ENCODE measurements around the gene MBLAC1. TPM values are rescaled to one million over a fixed set of nuclear protein-coding genes. Genes with fewer than 3 reads are reported as not detected.

Gene MBLAC1
- total and polyA plus RNA-seq, 8 donors: 1.1 to 3.7 (median 1.9) TPM

DNA sequence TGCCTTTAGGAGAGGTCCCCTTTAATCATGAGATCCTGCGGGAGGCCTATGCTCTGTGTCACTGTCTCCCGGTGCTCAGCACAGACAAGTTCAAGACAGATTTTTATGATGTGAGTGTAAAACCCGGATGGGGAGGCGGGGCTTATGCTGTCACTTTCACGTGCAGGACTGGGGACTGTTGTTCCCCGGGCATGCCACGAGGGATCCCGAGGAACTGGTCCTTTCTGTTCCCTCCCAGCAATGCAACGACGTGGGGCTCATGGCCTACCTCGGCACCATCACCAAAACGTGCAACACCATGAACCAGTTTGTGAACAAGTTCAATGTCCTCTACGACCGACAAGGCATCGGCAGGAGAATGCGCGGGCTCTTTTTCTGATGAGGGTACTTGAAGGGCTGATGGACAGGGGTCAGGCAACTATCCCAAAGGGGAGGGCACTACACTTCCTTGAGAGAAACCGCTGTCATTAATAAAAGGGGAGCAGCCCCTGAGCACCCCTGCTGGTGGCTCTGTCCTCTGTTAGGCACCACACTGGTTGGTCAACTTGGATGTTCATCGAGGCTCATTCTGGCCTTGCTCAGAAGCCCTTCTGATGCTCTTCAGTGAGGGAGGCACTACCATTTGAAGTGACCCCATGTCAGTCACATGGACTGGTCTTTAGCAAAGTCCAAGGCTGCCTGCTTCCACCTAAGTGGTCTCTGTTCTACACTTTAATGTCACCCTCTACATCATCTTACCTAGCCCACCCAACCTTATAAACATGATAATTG is 35.2 kb upstream of the MBLAC1 start:
- TF ChIP-seq CTCF (IDR thresholded peaks at IDR 0.05): no peak
- H3K27me3 ChIP-seq: no peaks in the 10 kb centered on the region
- no peak overlapping the region for H3K4me3 ChIP-seq
- FAIRE-seq (no peak), DNase-seq (no peak), ATAC-seq (no peak)
- H3K9me3 ChIP-seq: no peaks in the 10 kb centered on the region
- no peak overlapping the region for H3K27ac ChIP-seq
- H3K36me3 ChIP-seq: peaks cover 0 to 50% (median 21%) of the 10 kb centered on the region in 3 donors
- peaks cover 0 to 7% (median 7%) of the 10 kb centered on the region in 3 donors for H3K4me1 ChIP-seq
- WGBS, 2 donors: 68 to 70% methylated on average over 19 of the region's 19 CpGs
- intact Hi-C loops (cut with DNase I): no loop called here

GRCh38 chr7:100093054-100093453 is 33.7 kb upstream of the MBLAC1 start:
- H3K4me3 ChIP-seq: no peak overlapping the region
- 68 to 72% methylated on average over 8 of the region's 8 CpGs for WGBS, 2 donors
- TF ChIP-seq CTCF (IDR thresholded peaks at IDR 0.05): no peak
- H3K9me3 ChIP-seq: no peaks in the 10 kb centered on the region
- DNase-seq (no peak), FAIRE-seq (no peak), ATAC-seq (no peak)
- H3K4me1 ChIP-seq: peaks cover 0 to 7% (median 5%) of the 10 kb centered on the region in 3 donors
- intact Hi-C loops (cut with DNase I): no loop called here
- H3K27ac ChIP-seq: no peak overlapping the region
- peaks cover 4 to 64% (median 36%) of the 10 kb centered on the region in 3 donors for H3K36me3 ChIP-seq
- H3K27me3 ChIP-seq: no peaks in the 10 kb centered on the region

DNA sequence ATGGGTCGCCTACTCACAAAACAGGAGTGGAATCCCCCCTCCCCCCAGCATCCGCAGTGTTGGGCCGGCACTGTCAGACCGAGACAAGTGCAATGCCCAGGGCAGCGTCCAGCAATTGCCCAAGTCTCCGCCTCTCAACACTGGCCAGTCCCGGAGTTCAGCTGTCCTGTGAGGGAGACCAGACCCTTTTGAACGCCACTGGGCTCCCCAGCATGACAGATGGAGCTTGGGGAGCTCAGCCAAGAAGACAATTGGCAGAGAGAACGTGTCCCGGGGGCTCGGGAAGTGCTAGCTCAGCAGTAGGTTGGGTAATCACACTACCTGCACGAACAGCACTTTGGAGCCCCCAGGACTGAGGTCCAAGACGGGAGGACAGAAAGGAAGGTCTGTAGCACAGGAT is 33.3 kb upstream of the MBLAC1 start:
- Histone ChIP-seq H3K4me1 (peaks cover 0 to 7% (median under 1%) of the 10 kb centered on the region in 3 donors), H3K27ac (no peak overlapping the region), H3K27me3 (no peaks in the 10 kb centered on the region), H3K4me3 (no peak overlapping the region), H3K9me3 (no peaks in the 10 kb centered on the region), H3K36me3 (peaks cover 4 to 69% (median 38%) of the 10 kb centered on the region in 3 donors)
- WGBS, 2 donors: 67 to 68% methylated on average over 13 of the region's 13 CpGs
- no peak for ATAC-seq
- no peak for TF ChIP-seq CTCF (IDR thresholded peaks at IDR 0.05)
- intact Hi-C loops (cut with DNase I): no loop called here
- no peak for FAIRE-seq
- no peak for DNase-seq

DNA sequence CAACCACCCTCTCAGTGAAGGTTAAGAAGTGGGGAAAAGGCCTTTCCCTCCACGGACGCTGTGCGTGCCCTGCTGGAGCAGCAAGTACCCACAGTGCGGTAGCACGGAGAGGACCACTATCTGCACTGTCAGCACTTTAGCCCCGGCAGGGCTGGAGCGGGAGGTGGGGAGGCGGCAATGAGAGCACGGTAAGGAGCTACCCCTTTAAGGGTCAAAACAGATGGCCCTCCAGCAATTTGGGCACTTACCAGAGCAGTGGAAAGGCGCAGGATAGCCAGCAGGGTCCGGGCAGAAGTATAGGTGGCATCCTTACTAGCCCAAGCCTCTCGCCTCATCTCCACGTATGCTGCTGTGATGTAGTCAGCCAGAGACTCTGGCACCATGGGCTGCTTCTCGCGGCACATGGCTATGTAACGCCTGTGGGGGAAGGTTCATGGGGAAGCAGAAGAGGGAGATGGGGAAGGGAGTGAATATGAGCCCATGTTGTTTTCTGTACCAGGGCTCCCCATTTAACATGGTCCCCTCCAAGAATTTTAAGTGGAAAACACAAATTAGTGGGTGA is 32.8 kb upstream of the MBLAC1 start:
- intact Hi-C loops (cut with DNase I): no loop called here
- 84 to 87% methylated on average over 16 of the region's 16 CpGs for WGBS, 2 donors
- Histone ChIP-seq H3K9me3 (no peaks in the 10 kb centered on the region), H3K27ac (no peak overlapping the region), H3K27me3 (no peaks in the 10 kb centered on the region), H3K36me3 (peaks cover 4 to 74% (median 38%) of the 10 kb centered on the region in 3 donors), H3K4me3 (no peak overlapping the region), H3K4me1 (peaks cover 0 to 8% (median 0%) of the 10 kb centered on the region in 3 donors)
- no peak for FAIRE-seq
- ATAC-seq: peak in 1 of 4 donors; percentile 17
- TF ChIP-seq CTCF (IDR thresholded peaks at IDR 0.05): no peak
- no peak for DNase-seq

- H3K9me3 ChIP-seq: no peaks in the 10 kb centered on the region
- intact Hi-C loops (cut with DNase I): no loop called here
- WGBS, 2 donors: 83% methylated on average over 9 of the region's 9 CpGs
- ATAC-seq: no peak
- H3K36me3 ChIP-seq: peaks cover 4 to 79% (median 38%) of the 10 kb centered on the region in 3 donors
- no peak for TF ChIP-seq CTCF (IDR thresholded peaks at IDR 0.05)
- DNase-seq: no peak
- H3K27me3 ChIP-seq: no peaks in the 10 kb centered on the region
- no peak for FAIRE-seq
- peaks cover 0 to 9% (median 4%) of the 10 kb centered on the region in 3 donors for H3K4me1 ChIP-seq
- H3K27ac ChIP-seq: no peak overlapping the region
- H3K4me3 ChIP-seq: no peak overlapping the region
Observed at GRCh38 chr7:100095289-100095688, 31.5 kb upstream of the MBLAC1 start.
